ENCODE measurements around the gene DIP2B. TPM values are rescaled to one million over a fixed set of nuclear protein-coding genes. Genes with fewer than 3 reads are reported as not detected.

The DIP2B gene
- total and polyA plus RNA-seq, 2 of the 13 experiments (the other 11 are each of a cell fraction or from before 2014, with no cell fraction given) = 32.1 to 35.8 TPM

- FAIRE-seq (no peak), DNase-seq (ENCODE audit: low spot score) (peak; percentile 12), ATAC-seq (peak; percentile 65)
- Histone ChIP-seq H3K27me3 (ENCODE audit: control insufficient read depth in 1 of 2, insufficient read depth in 2 of 2, low read length in 2 of 2) (no peaks in the 10 kb centered on the region), H3K4me1 (ENCODE audit: insufficient read depth, low read length) (peaks cover 14% of the 10 kb centered on the region), H3K36me3 (replicated peaks in 1 of 2; ENCODE audit: control insufficient read depth in 1 of 2, insufficient read depth in 2 of 2, low read length in 2 of 2) (peaks cover 1 to 19% of the 10 kb centered on the region in 2 experiments; a peak in 4 of 5 replicates), H3K27ac (ENCODE audit: extremely low read length, insufficient read depth, low read length) (no peak overlapping the region), H3K4me2 (ENCODE audit: low read depth, low read length) (no peak overlapping the region), H3K9ac (ENCODE audit: insufficient read depth, low read depth, low read length) (no peak overlapping the region), H2AFZ (ENCODE audit: low read length) (no peak overlapping the region), H3K9me3 (ENCODE audit: low read length) (no peaks in the 10 kb centered on the region), H3K79me2 (ENCODE audit: insufficient read depth, low read length) (no peaks in the 10 kb centered on the region), H3K4me3 (replicated peaks in 1 of 3; ENCODE audit: insufficient read depth in 1 of 3, low read depth in 2 of 3, low read length in 3 of 3) (no peak overlapping the region), H4K20me1 (ENCODE audit: insufficient read depth, low read length) (no peaks in the 10 kb centered on the region)
- WGBS (ENCODE audit: low lambda C conversion rate) = 89% methylated on average over 4 of the region's 4 CpGs
- TF ChIP-seq HIC2 (CRISPR knock-in tag; IDR thresholded peaks at IDR 0.05; ENCODE audit: low read depth) (no peak), NCOA2 (CRISPR knock-in tag; IDR thresholded peaks at IDR 0.05) (no peak), MTF1 (CRISPR knock-in tag; IDR thresholded peaks at IDR 0.05) (no peak)
- POLR2A ChIA-PET = interaction anchor here (1.1 to 2.1 kb wide), 2 partner anchors 9 to 13 kb away, joined by 3 to 6 read pairs; partner anchors contain the start of gene ATF1
- no TSS peak for BruUV-seq (replicated peaks)
- intact Hi-C loops (cut with micrococcal nuclease; ENCODE audit: unreplicated experiment) = no loop called here
- CTCF ChIA-PET (ENCODE audit: low intra/inter-chr PET ratio, low total read pairs) = no interaction called here
- in situ Hi-C loops (cut with HindIII; ENCODE audit: extremely low pct_ligation_motif_present, low pct_unique_long_range_greater_than_20kb) = no loop called here
Measured at GRCh38 chr12:50750366-50750765, 245.6 kb downstream of the DIP2B start.

- ATAC-seq (no peak; the same call in 2 of the 3 replicates), DNase-seq (ENCODE audit: low spot score) (no peak), FAIRE-seq (no peak)
- POLR2A ChIA-PET = interaction anchor here (2.1 kb wide), 1 partner anchor 11 kb away, joined by 6 read pairs; the partner anchor contains the start of gene ATF1
- no peaks in the 10 kb centered on the region for H3K79me2 ChIP-seq (ENCODE audit: insufficient read depth, low read length)
- H3K4me3 ChIP-seq (replicated peaks in 1 of 3; ENCODE audit: insufficient read depth in 1 of 3, low read depth in 2 of 3, low read length in 3 of 3) = no peak overlapping the region
- H3K9ac ChIP-seq (ENCODE audit: insufficient read depth, low read depth, low read length) = no peak overlapping the region
- 94% methylated on average over 6 of the region's 6 CpGs for WGBS (ENCODE audit: low lambda C conversion rate)
- no TSS peak for BruUV-seq (replicated peaks)
- CTCF ChIA-PET (ENCODE audit: low intra/inter-chr PET ratio, low total read pairs) = no interaction called here
- peaks cover 0 to 6% of the 10 kb centered on the region in 2 experiments; a peak in 2 of 5 replicates for H3K36me3 ChIP-seq (replicated peaks in 1 of 2; ENCODE audit: control insufficient read depth in 1 of 2, insufficient read depth in 2 of 2, low read length in 2 of 2)
- no peak overlapping the region for H3K27ac ChIP-seq (ENCODE audit: extremely low read length, insufficient read depth, low read length)
- no peaks in the 10 kb centered on the region for H3K27me3 ChIP-seq (ENCODE audit: control insufficient read depth in 1 of 2, insufficient read depth in 2 of 2, low read length in 2 of 2)
- intact Hi-C loops (cut with micrococcal nuclease; ENCODE audit: unreplicated experiment) (no loop called here), in situ Hi-C loops (cut with HindIII; ENCODE audit: extremely low pct_ligation_motif_present, low pct_unique_long_range_greater_than_20kb) (no loop called here)
- H3K4me2 ChIP-seq (ENCODE audit: low read depth, low read length) = no peak overlapping the region
- no peaks in the 10 kb centered on the region for H3K9me3 ChIP-seq (ENCODE audit: low read length)
- TF ChIP-seq ISL2 (CRISPR knock-in tag; IDR thresholded peaks at IDR 0.05) = no peak
- TF ChIP-seq RBM22 (optimal IDR thresholded peaks at IDR 0.05; ENCODE audit: low read length) = peak; percentile 88
- TF ChIP-seq ZNF605 (CRISPR knock-in tag; IDR thresholded peaks at IDR 0.05) = no peak
- TF ChIP-seq E2F5 (CRISPR knock-in tag; conservative IDR thresholded peaks at IDR 0.05) = no peak
- peak; percentile 63 for TF ChIP-seq ATF7 (IDR thresholded peaks at IDR 0.05)
- no peak for TF ChIP-seq ATF7 (CRISPR knock-in tag; IDR thresholded peaks at IDR 0.05)
- no peak overlapping the region for H2AFZ ChIP-seq (ENCODE audit: low read length)
- peaks cover 14% of the 10 kb centered on the region for H3K4me1 ChIP-seq (ENCODE audit: insufficient read depth, low read length)
- H4K20me1 ChIP-seq (ENCODE audit: insufficient read depth, low read length) = no peaks in the 10 kb centered on the region
Measured at GRCh38 chr12:50751948-50752721, 247.3 kb downstream of the DIP2B start.
